GM23338 (cell line): ENCODE measurements around the gene THSD4.

Experiments used
- CTCF ChIP-seq, 2 experiments: fragments of 200-600 bp in 1 of 2; sonication (generic) in 1 of 2; conservative IDR thresholded peaks; 2 replicates each; pipeline versions ENCODE4 v1.5.1 to v1.6.1; 2016 to 2017; ENCODE audit warnings: antibody characterized with exemption in 2 of 2, low read depth in 2 of 2, mild to moderate bottlenecking in 2 of 2, moderate library complexity in 1 of 2
- POLR2AphosphoS5 ChIP-seq: IDR thresholded peaks from 2 replicates; pipeline ENCODE4 v1.6.1; 2016; ENCODE audit warnings: antibody characterized with exemption, low read depth

DNA sequence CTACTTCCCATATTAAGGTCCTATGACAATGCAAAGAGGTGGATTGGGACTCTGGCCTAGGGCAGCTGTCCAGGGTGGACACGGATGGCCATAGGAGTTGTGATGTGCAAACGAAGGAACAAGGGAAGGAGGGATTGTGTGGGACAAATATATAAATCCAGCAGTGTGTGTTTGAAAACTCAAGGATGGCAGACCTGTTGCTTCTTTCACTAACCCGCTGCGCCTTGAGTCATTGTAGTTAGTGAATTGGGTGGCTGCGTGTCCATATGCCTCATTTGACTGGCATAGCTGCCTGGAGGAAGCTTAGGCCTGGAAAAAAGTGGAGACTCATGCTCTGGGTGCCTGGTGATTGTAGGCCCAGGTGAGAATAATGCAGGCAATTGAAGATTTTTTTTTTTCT lies 334.7 kb downstream of the THSD4 start:
- TF ChIP-seq POLR2AphosphoS5 (no peak), CTCF (conservative IDR thresholded peaks at IDR 0.05; ENCODE audit: low read depth in 2 of 2) (no peak)
